ENCODE measurements around the gene DNAJC8. TPM values are rescaled to one million over a fixed set of nuclear protein-coding genes. Genes with fewer than 3 reads are reported as not detected.

DNAJC8 gene
- total and polyA plus RNA-seq, 2 of the 8 experiments (the other 6 are each of a cell fraction or from before 2014, with no cell fraction given) = 116 to 134 TPM

- Histone ChIP-seq H3K79me1 (ENCODE audit: low read depth, low read length) (peaks cover 6% of the 10 kb centered on the region), H4K91ac (replicated peaks; ENCODE audit: insufficient read length, low read length) (no peak overlapping the region), H4K8ac (ENCODE audit: extremely low read depth, insufficient read depth, low read length) (no peak overlapping the region), H3K9ac (replicated peaks in 1 of 4; ENCODE audit: extremely low read depth in 1 of 4, low read depth in 3 of 4, low read length in 3 of 4) (no peak overlapping the region), H2BK12ac (ENCODE audit: low read depth, low read length) (no peak overlapping the region), H3K27ac (ENCODE audit: low read depth, low read length) (no peak overlapping the region), H3K4me1 (replicated peaks in 1 of 4; ENCODE audit: control insufficient read depth in 3 of 4, insufficient read depth in 4 of 4, low read length in 3 of 4) (peaks cover 2 to 10% (median 6%) of the 10 kb centered on the region in 4 experiments; a peak in 5 of 7 replicates), H2BK20ac (ENCODE audit: low read length) (no peak overlapping the region), H2AK5ac (ENCODE audit: low read depth, low read length) (no peak overlapping the region), H3K4me3 (ENCODE audit: extremely low read depth in 1 of 4, insufficient read depth in 2 of 4, low read depth in 3 of 4, low read length in 4 of 4) (no peak overlapping the region), H3K4ac (replicated peaks; ENCODE audit: insufficient read length, low read depth, low read length) (no peak overlapping the region), H2BK120ac (replicated peaks; ENCODE audit: low read depth, low read length) (no peak overlapping the region), H3K18ac (ENCODE audit: extremely low read depth, low read length) (no peak overlapping the region), H3K27me3 (replicated peaks in 1 of 4; ENCODE audit: control insufficient read depth in 3 of 4, extremely low read depth in 1 of 4, insufficient read depth in 3 of 4, low read length in 3 of 4) (no peaks in the 10 kb centered on the region), H3K36me3 (ENCODE audit: control insufficient read depth in 2 of 4, insufficient read depth in 4 of 4, low read length in 3 of 4) (peaks cover 0 to 4% (median 0%) of the 10 kb centered on the region in 4 experiments; a peak in 2 of 8 replicates), H3K14ac (ENCODE audit: insufficient read length) (no peak overlapping the region), H3K4me2 (ENCODE audit: insufficient read depth in 1 of 2, low read depth in 2 of 2, low read length in 2 of 2) (no peak overlapping the region), H3K56ac (replicated peaks; ENCODE audit: insufficient read length, low read depth, low read length) (no peak overlapping the region), H4K20me1 (replicated peaks in 1 of 2; ENCODE audit: control insufficient read depth in 1 of 2, insufficient read depth in 2 of 2, low read length in 2 of 2) (peaks cover 6 to 8% of the 10 kb centered on the region in 2 experiments), H3K23ac (ENCODE audit: insufficient read length) (no peak overlapping the region), H2BK5ac (ENCODE audit: low read depth, low read length) (no peak overlapping the region), H4K5ac (ENCODE audit: insufficient read length, low read depth, low read length) (no peak overlapping the region), H3K9me3 (ENCODE audit: insufficient read depth in 2 of 2, low read depth in 1 of 2, low read length in 1 of 2) (no peaks in the 10 kb centered on the region), H2BK15ac (ENCODE audit: low read length) (no peak overlapping the region), H2AFZ (ENCODE audit: low read length) (no peak overlapping the region), H3K23me2 (ENCODE audit: low read depth, low read length) (peaks cover 12% of the 10 kb centered on the region), H3K79me2 (ENCODE audit: control insufficient read depth in 1 of 2, insufficient read depth in 2 of 2, low read length in 2 of 2) (peaks cover 12 to 13% of the 10 kb centered on the region in 2 experiments)
- WGBS, 2 experiments (ENCODE audit: extremely low coverage in 1 of 2, insufficient coverage in 1 of 2, insufficient read length in 1 of 2, insufficient replicate concordance in 2 of 2, low coverage in 1 of 2, low lambda C conversion rate in 2 of 2, missing lambda C conversion rate in 1 of 2) = 96% methylated on average over 5 of the region's 6 CpGs; no CpG with 5 or more reads in 1 of the 2 experiments
- DNase-seq (ENCODE audit: low read depth in 1 of 2, low spot score in 2 of 2) = no peak
- POLR2A ChIA-PET (ENCODE audit: partially characterized antibody) = interaction anchor here (1.8 to 19.5 kb wide), 5 partner anchors 9 to 254 kb away, joined by 6 to 324 read pairs (median 116); partner anchors contain the start of genes ATP5IF1 and DNAJC8
- CTCF ChIA-PET (ENCODE audit: partially characterized antibody) = interaction anchor here (0.5 to 5.2 kb wide), 5 partner anchors 8 to 1153 kb away, joined by 3 to 56 read pairs (median 3); no protein-coding TSS in a partner anchor
- no peak for FAIRE-seq
- TF ChIP-seq JUND (IDR thresholded peaks at IDR 0.05; ENCODE audit: low read length) (no peak), SP4 (IDR thresholded peaks at IDR 0.05; ENCODE audit: low read length) (no peak), GTF2F1 (IDR thresholded peaks at IDR 0.05; ENCODE audit: borderline replicate concordance, low read depth, low read length) (no peak), HDAC6 (IDR thresholded peaks at IDR 0.05; ENCODE audit: low read depth, low read length) (no peak), HDAC2 (IDR thresholded peaks at IDR 0.05; ENCODE audit: borderline replicate concordance in 1 of 2, low read depth in 2 of 2, low read length in 2 of 2) (no peak), ATF2 (IDR thresholded peaks at IDR 0.05; ENCODE audit: low read length) (no peak), CHD1 (IDR thresholded peaks at IDR 0.05; ENCODE audit: low read depth, low read length) (no peak), BACH1 (IDR thresholded peaks at IDR 0.05; ENCODE audit: low read length) (no peak), RAD21 (IDR thresholded peaks at IDR 0.05 in 1 of 2, conservative IDR thresholded peaks at IDR 0.05 in 1 of 2; ENCODE audit: low read depth in 2 of 2, low read length in 2 of 2) (no peak), BCL11A (IDR thresholded peaks at IDR 0.05; ENCODE audit: low read depth in 2 of 2, low read length in 2 of 2) (no peak)
Observed at GRCh38 chr1:28256197-28256827, 23.5 kb upstream of the DNAJC8 start.
